ENCODE measurements around the gene EFHD1.

The EFHD1 gene

DNA sequence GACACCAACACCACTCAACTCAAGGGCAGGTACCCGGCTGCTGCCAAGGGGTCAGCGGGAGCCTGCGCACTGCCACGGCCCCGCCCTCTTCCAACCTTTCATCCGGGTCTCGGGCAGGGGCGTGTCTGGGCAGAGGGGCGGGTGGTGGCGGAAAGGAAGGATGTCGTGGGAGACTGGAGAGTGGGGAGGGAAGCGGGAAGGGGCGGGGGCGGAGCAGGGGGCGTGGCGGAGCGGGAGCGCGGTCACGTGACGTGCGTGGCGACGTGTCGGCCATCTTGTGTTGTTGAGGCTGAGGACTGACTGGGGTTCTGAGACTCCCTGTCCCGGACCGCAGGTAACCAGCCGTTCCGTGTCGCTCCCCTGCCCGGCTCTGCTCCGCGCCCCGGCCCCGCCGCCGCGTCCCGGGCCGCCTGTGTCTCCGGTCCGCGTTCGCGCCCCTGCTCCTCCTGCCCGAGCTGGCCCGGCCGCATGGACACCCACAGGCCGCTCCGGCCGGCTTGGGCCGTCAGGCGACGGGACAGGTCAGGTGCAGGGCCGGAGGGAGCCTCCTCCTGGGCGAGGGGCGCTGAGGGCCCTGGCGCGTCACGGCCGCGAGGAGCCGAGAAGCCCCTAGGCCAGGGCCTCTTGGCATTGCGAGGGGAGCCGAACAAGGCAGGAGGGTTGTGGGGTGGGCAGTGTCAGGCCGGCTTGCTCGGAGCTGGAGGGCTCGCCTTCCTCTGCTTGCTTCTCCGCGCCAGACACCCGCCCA, 63.8 kb downstream of the EFHD1 start, which contains the start of gene GIGYF2:
Gene GIGYF2, plus strand, starts transcription at position 273 of the 748 bp plus-strand sequence. CDS start 37,867 bp downstream, outside the sequence.
- peak within 1 kb of the TSS; percentile 73 for H3K4me3 ChIP-seq (ENCODE audit: control insufficient read depth, low read depth, low read length)
- TF ChIP-seq, protein P1, sequence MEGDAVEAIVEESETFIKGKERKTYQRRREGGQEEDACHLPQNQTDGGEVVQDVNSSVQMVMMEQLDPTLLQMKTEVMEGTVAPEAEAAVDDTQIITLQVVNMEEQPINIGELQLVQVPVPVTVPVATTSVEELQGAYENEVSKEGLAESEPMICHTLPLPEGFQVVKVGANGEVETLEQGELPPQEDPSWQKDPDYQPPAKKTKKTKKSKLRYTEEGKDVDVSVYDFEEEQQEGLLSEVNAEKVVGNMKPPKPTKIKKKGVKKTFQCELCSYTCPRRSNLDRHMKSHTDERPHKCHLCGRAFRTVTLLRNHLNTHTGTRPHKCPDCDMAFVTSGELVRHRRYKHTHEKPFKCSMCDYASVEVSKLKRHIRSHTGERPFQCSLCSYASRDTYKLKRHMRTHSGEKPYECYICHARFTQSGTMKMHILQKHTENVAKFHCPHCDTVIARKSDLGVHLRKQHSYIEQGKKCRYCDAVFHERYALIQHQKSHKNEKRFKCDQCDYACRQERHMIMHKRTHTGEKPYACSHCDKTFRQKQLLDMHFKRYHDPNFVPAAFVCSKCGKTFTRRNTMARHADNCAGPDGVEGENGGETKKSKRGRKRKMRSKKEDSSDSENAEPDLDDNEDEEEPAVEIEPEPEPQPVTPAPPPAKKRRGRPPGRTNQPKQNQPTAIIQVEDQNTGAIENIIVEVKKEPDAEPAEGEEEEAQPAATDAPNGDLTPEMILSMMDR (IDR thresholded peaks at IDR 0.05; ENCODE audit: control insufficient read depth, insufficient read depth, low read depth, low read length, missing control alignments), result no peak
- DNase-seq (ENCODE audit: low read depth), result peak; percentile 73

GRCh38 chr2:232697807-232698110, 64.4 kb downstream of the EFHD1 start:
- DNase-seq (ENCODE audit: low read depth), result no peak
- TF ChIP-seq, protein P1 (IDR thresholded peaks at IDR 0.05; ENCODE audit: control insufficient read depth, insufficient read depth, low read depth, low read length, missing control alignments), result no peak
- peak overlapping the region; percentile 73 for H3K4me3 ChIP-seq (ENCODE audit: control insufficient read depth, low read depth, low read length)

DNA sequence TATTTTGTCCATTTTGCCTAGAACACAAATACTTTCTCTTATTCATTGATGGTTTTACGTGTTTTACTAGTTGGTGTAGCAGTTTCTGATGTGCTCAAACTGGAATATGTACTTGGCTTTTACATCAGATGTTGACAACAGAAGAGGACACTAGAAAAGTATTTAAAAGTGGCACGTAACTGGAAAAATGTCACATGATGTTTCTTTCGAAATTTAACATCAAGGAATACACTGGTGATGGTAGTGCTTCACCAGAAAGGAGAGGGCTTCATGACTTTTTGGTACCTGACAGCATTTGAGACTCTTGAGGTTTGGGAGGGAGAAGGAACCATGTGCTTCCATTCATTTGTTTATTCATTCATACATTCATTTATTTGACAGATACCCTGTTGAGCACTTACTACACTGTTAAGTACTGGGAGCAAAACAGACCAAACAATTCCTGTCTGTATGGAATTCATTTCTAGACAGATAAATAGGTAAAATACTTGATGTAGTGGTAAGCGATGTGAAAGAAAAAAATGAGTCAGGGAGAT, 65.2 kb downstream of the EFHD1 start:
- H3K4me3 ChIP-seq (ENCODE audit: control insufficient read depth, low read depth, low read length), result peak overlapping the region; percentile 73
- no peak for DNase-seq (ENCODE audit: low read depth)

DNA sequence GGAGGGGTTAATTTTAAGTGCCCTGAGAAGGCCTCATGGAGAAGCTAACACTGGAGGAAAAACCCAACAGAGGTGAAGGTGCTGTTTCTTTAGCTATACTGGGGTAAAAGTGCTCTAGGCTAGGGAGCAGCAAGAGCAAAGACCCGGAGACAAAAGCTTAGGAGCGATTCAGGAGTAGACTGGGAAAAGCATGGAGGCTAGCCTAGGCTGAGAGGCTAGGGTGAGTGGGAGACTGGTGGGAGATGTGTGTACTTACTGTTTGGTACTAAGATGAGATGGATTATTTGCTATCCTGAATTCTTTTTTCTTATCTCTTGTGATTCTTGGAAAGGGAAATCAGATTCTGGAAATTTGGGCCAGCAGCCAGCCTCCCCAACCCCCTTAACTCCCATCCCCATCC, 65.7 kb downstream of the EFHD1 start:
- no peak overlapping the region for H3K4me3 ChIP-seq (ENCODE audit: control insufficient read depth, low read depth, low read length)
- TF ChIP-seq, protein P1 (IDR thresholded peaks at IDR 0.05; ENCODE audit: control insufficient read depth, insufficient read depth, low read depth, low read length, missing control alignments), result no peak
- no peak for DNase-seq (ENCODE audit: low read depth)

More for the DNA sequence above, 65.2 kb downstream of the EFHD1 start:
- TF ChIP-seq, protein P1 (IDR thresholded peaks at IDR 0.05; ENCODE audit: control insufficient read depth, insufficient read depth, low read depth, low read length, missing control alignments), result no peak

DNA sequence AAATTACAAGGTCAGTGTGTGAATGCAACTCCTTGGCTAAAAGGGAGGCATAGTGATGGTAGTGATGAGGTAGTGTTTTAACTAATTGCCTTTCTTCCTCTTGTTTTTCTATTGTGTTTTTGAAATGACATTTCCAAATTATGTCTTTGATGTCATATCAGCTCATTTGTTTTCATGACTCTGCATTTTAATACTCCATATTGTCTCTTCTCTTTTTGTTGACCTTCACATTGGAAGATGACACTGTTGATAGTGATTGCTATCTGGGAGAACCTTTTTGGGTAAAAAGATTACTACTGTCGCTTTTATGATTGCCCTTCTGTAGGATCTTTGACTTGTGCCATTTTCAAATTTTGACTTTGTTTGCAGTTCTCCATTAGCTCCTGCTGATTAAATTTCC, 66.8 kb downstream of the EFHD1 start:
- TF ChIP-seq, protein P1 (IDR thresholded peaks at IDR 0.05; ENCODE audit: control insufficient read depth, insufficient read depth, low read depth, low read length, missing control alignments), result no peak
- H3K4me3 ChIP-seq (ENCODE audit: control insufficient read depth, low read depth, low read length), result no peak overlapping the region
- DNase-seq (ENCODE audit: low read depth), result no peak

- no peak for DNase-seq (ENCODE audit: low read depth)
- TF ChIP-seq, protein P1 (IDR thresholded peaks at IDR 0.05; ENCODE audit: control insufficient read depth, insufficient read depth, low read depth, low read length, missing control alignments), result no peak
- no peak overlapping the region for H3K4me3 ChIP-seq (ENCODE audit: control insufficient read depth, low read depth, low read length)
These were observed 73.7 kb downstream of the EFHD1 start for GRCh38 chr2:232707076-232707475.
